DMS53 treated with DMSO at 0.1 percent for 48 hours (cell line): ENCODE results near the gene FMNL2.

Experiments used
- DNase-seq: peaks from one replicate; lab custom pipeline; 2025; ENCODE audit not compliant: unreplicated experiment; lab: John Stamatoyannopoulos, UW

Gene FMNL2

GRCh38 chr2:152630466-152630865 is 295.5 kb downstream of the FMNL2 start:
- no peak for DNase-seq

DNA sequence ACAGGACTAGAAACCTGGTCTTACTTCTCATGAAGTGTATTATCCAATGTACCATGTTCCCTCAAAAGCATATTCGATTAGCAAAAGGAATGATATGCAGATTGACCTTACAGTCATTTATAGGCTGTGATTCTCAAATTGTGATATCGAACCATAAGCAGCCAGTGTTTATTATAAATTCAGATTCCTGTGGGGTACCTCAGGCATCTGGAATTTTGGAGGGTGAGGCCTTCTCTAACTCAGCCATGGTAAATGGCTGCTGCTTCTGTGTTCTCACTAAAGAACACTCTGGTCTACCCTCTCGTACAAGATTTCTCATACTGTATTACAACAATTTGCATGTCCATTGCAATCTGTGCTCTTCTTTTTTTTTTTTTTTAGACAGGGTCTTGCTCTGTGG is 297.8 kb downstream of the FMNL2 start:
- DNase-seq, result no peak

- peak; percentile 0 for DNase-seq
Observed at GRCh38 chr2:152635635-152636298, 300.8 kb downstream of the FMNL2 start.

GRCh38 chr2:152637251-152637650 is 302.3 kb downstream of the FMNL2 start:
- DNase-seq, result no peak

GRCh38 chr2:152638056-152638455 is 303.1 kb downstream of the FMNL2 start:
- no peak for DNase-seq

- no peak for DNase-seq
Observed at GRCh38 chr2:152638590-152638989, 303.6 kb downstream of the FMNL2 start.

- no peak for DNase-seq
Observed at GRCh38 chr2:152644189-152644873, 309.4 kb downstream of the FMNL2 start.

DNA sequence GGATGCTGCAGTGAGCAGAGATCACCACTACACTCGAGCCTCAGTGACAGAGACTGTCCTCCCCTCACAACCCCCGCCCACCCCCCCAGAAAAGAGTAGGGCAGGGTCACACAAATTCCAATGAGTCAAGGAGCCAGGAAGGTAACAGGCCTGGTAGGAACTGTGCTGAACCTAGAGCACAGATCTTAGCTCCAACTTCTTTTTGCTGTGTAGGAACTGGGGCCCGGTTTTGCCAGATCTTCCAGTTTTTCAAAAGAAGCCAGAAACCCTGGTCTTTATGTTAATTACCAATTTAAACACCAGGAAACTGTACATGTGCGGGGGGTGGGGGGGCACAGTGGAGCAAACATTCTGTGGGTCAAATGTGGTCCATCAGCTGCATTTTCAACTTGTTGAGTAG is 311.3 kb downstream of the FMNL2 start:
- DNase-seq, result no peak

DNA sequence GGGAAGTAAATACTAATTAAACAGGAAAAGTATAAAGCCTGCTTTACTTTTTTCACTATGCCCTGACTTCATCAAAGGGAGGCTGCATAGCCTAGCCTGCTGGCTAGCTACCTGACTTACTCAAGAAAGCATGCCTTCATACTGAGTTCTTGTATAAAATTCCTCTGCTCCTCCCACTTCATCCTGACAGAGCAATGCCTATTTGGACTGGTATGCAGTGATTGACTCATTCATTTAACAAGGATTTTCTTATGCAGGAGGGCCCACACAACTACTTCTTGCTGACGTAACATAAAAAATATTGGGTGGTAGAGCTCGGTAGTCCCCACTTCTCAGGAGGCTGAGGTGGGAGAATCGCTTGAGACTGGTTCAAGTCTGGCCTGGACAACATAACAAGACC is 311.8 kb downstream of the FMNL2 start:
- no peak for DNase-seq

GRCh38 chr2:152647552-152647951 is 312.6 kb downstream of the FMNL2 start:
- peak; percentile 38 for DNase-seq

GRCh38 chr2:152648336-152648735 is 313.4 kb downstream of the FMNL2 start:
- peak; percentile 11 for DNase-seq

DNA sequence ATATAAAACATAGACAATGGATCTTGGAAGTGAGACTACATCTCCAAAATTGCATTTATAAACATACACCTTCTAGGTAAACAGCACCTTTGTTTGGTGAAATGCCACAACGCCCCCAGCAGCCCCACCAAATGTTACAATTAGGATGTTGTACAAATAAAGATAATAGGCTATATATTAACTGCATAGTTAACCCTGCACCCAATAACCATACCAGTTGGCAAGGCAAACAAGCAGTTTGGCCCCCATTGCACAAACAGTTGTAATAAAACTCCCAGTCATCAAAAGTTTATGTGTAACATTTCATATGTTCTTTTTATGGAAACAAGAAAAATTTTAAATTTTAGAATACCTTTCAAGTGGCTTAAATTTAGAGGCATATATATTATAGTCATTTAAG is 315.0 kb downstream of the FMNL2 start:
- no peak for DNase-seq

DNA sequence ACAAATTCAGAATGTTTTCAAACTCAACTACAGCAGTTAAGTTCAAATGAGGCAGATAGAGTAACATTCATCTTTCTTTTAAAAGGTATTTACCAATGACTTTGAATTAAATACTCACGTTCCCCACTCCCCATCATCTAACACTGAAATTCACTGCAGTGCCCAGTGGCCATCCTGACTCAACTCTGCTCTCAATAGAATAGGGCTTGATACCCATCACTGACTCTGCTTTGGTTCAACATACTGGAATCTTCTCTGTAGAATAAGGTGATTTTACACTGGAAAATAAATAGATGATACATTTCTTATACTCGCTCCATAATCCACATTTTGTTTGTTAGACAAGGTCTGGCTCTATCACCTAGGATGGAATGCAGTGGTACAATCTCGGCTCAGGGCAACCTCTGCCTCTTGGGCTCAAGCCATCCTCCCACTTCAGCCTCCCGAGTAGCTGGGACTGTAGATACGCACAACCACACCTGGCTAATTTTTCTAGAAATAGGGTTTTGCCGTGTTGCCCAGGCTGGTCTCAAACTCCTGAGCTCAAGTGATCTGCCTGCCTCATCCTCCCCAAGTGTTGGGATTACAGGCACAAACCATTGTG is 315.9 kb downstream of the FMNL2 start:
- no peak for DNase-seq

DNA sequence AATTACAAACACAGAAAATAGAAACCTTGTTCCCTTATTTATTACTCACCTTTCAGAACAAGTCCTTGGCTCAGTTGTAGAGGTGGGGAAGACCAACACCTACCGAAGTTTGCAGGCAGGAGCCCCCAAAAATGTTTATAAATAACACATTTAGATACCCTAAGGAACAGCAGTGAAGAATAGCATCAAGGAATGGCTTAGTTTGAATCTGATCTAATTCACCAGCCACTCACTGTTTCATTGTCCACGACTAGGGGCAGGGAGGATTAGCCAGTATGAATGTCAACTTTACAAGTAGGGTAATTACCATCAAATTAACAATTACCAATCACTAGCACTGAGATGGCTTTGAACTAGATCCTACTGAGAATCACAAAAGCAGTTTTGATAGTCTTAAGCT is 316.9 kb downstream of the FMNL2 start:
- no peak for DNase-seq

GRCh38 chr2:152655880-152656279 is 320.9 kb downstream of the FMNL2 start:
- DNase-seq, result no peak

DNA sequence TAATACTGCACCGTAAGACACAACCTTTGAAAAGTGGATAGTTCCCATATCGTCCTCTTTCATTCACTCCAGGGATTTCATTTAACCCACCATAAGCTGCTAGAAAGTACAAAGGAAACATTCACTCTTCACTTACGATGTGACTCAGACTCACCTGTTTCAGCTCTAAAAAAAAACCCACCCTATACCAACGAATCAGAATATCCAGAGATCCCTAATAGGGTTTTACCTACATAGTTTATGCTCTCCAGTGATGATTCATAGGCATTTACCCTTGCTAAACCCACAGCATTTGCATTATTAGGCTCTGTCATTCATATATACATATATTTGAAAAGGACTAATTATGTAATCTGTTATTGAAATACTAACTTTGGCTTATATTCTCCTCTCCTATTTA is 322.1 kb downstream of the FMNL2 start:
- DNase-seq, result no peak

GRCh38 chr2:152658221-152658620 is 323.2 kb downstream of the FMNL2 start:
- DNase-seq, result no peak

- no peak for DNase-seq
Observed at GRCh38 chr2:152661076-152661475, 326.1 kb downstream of the FMNL2 start.

GRCh38 chr2:152664725-152665124 is 329.8 kb downstream of the FMNL2 start:
- DNase-seq, result no peak

- DNase-seq, result no peak
Observed at GRCh38 chr2:152674334-152674733, 339.4 kb downstream of the FMNL2 start.

DNA sequence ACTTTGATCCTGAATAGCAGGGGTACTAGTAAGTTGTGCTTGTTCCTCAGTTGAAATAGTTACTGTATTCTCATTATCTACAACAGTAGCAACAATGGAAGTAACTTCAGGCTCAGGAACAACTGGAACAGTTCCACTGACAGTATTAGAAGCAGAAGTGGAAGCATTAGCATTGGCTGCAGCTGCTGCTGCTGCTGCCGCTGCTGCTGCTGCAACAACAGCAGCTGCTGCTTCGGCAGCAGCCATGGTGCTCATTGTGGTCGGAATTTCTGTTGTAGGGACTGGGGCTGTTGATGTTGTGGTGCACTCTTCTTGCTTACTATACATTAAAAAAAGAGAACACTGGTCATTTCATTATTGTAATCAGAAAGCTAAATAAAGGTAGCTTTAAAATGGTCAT is 341.5 kb downstream of the FMNL2 start:
- no peak for DNase-seq

DNA sequence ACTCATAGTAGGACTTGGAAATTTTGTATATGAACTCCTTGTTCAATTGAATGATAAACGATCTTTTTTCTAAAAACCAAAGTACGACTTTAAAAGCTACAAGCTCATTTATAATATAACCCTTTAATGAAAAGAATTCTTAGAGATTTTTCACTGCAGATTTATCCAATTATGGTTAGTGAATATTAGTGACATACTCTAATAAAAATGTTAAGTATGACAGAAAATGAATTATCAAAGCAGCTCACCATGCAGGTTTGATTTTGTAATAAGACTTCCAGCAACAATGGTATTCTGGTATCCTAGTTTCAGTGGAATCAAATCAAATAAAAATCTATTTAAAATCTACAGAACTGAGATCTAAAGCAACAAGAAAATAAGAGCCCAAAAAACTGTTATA is 343.8 kb downstream of the FMNL2 start:
- DNase-seq, result no peak
